Central memory CD8-positive, alpha-beta T cell (primary cell): ENCODE data around the gene IFI16.
"Not testable (repeated sequence)": the region's sequence is repeated elsewhere in the genome, so short reads cannot be mapped to it uniquely, and the experiment has no call there.

Source experiments
- ATAC-seq: fragments of 150-1000 bp; cut with Tn5 transposase; replicated peaks from 2 replicates; pipeline ENCODE4 v1.10.0; 2022; ENCODE audit warnings: mild to moderate bottlenecking, moderate FRiP score, moderate number of reproducible peaks; ENCODE audit not compliant: poor library complexity, severe bottlenecking; ENCODE audit errors: extremely low read depth
- DNase-seq, 2 donors: peaks; one replicate each; pipeline ENCODE4 v3.0.0; 2021; ENCODE audit warnings: low spot score in 2 of 2
- H3K27ac Mint-ChIP-seq: one replicate; pipeline ENCODE4 v1.8.0; 2022; ENCODE audit warnings: low read depth, mild to moderate bottlenecking, moderate library complexity, mixed read lengths
- H3K27me3 Mint-ChIP-seq: one replicate; pipeline ENCODE4 v1.8.0; 2022; ENCODE audit warnings: mixed read lengths
- H3K36me3 Mint-ChIP-seq: one replicate; pipeline ENCODE4 v1.8.0; 2022; ENCODE audit warnings: mild to moderate bottlenecking, moderate library complexity, mixed read lengths; ENCODE audit not compliant: insufficient read depth
- H3K4me1 Mint-ChIP-seq: one replicate; pipeline ENCODE4 v1.8.0; 2022; ENCODE audit warnings: mixed read lengths
- H3K4me3 Mint-ChIP-seq: one replicate; pipeline ENCODE4 v1.8.0; 2022; ENCODE audit warnings: mild to moderate bottlenecking, moderate library complexity, mixed read lengths
- H3K9me3 Mint-ChIP-seq: one replicate; pipeline ENCODE4 v1.8.0; 2022; ENCODE audit warnings: mixed read lengths

Gene IFI16

GRCh38 chr1:159040893-159041724 lies 31.4 kb downstream of the IFI16 start:
- Mint-ChIP-seq H3K27me3 (no peaks in the 10 kb centered on the region), H3K9me3 (no peaks in the 10 kb centered on the region), H3K4me1 (peaks cover 43% of the 10 kb centered on the region), H3K36me3 (peaks cover 76% of the 10 kb centered on the region), H3K27ac (peak overlapping the region; percentile 19), H3K4me3 (no peak overlapping the region)
- no peak for DNase-seq
- ATAC-seq: no peak

GRCh38 chr1:159046486-159046885 lies 36.8 kb downstream of the IFI16 start:
- peak; percentile 65 for ATAC-seq
- Mint-ChIP-seq H3K36me3 (peaks cover 74% of the 10 kb centered on the region), H3K4me3 (peak overlapping the region; percentile 41), H3K4me1 (peaks cover 34% of the 10 kb centered on the region), H3K27ac (peak overlapping the region; percentile 72)
- not testable (repeated sequence) for H3K27me3 Mint-ChIP-seq, H3K9me3 Mint-ChIP-seq, DNase-seq

- H3K27ac Mint-ChIP-seq: peak overlapping the region; percentile 84
- DNase-seq: no peak
- no peak overlapping the region for H3K4me3 Mint-ChIP-seq
- H3K27me3 Mint-ChIP-seq: no peaks in the 10 kb centered on the region
- no peaks in the 10 kb centered on the region for H3K9me3 Mint-ChIP-seq
- H3K36me3 Mint-ChIP-seq: peaks cover 83% of the 10 kb centered on the region
- H3K4me1 Mint-ChIP-seq: peaks cover 58% of the 10 kb centered on the region
- ATAC-seq: no peak
These were observed 41.7 kb downstream of the IFI16 start for GRCh38 chr1:159051436-159051835.

GRCh38 chr1:159054427-159054826 lies 44.7 kb downstream of the IFI16 start:
- Mint-ChIP-seq H3K4me1 (peaks cover 54% of the 10 kb centered on the region), H3K4me3 (no peak overlapping the region)

DNA sequence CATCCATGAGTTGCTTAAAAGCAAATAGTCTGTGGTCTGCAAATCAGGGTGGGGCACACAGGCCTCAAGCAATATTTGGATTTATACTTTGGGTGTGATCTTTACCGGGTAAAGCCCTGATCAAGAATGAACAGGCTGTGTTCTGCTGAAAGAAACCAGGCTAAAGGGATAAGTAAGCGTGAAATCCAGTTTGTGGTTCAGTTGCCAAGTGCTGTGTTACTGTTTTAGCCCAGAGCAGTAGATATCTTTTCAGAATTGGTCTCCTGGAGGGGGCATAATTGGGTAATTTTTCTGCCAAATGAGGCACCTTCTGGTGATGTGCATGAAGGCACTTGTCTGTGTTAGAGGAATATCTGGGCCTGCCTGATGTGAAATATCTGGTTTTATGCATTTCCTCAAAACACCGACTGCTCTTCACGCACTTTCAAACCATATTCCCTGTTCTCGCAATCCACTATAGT lies 45.5 kb downstream of the IFI16 start:
- peaks cover 53% of the 10 kb centered on the region for H3K4me1 Mint-ChIP-seq
- H3K27ac Mint-ChIP-seq: peak overlapping the region; percentile 73
- H3K4me3 Mint-ChIP-seq: no peak overlapping the region
- H3K27me3 Mint-ChIP-seq: no peaks in the 10 kb centered on the region
- DNase-seq (no peak), ATAC-seq (no peak)
- H3K36me3 Mint-ChIP-seq: peaks cover 60% of the 10 kb centered on the region
- no peaks in the 10 kb centered on the region for H3K9me3 Mint-ChIP-seq

More at GRCh38 chr1:159054427-159054826, 44.7 kb downstream of the IFI16 start:
- H3K27me3 Mint-ChIP-seq: no peaks in the 10 kb centered on the region
- ATAC-seq (no peak), DNase-seq (no peak)
- no peaks in the 10 kb centered on the region for H3K9me3 Mint-ChIP-seq
- H3K36me3 Mint-ChIP-seq: peaks cover 67% of the 10 kb centered on the region
- H3K27ac Mint-ChIP-seq: peak overlapping the region; percentile 4

- H3K4me1 Mint-ChIP-seq: peaks cover 48% of the 10 kb centered on the region
- peaks cover 50% of the 10 kb centered on the region for H3K36me3 Mint-ChIP-seq
- DNase-seq: no peak
These were observed 46.5 kb downstream of the IFI16 start for GRCh38 chr1:159056069-159056698.

GRCh38 chr1:159058751-159059150 lies 49.0 kb downstream of the IFI16 start:
- DNase-seq (no peak), ATAC-seq (no peak)
- peaks cover 23% of the 10 kb centered on the region for H3K4me1 Mint-ChIP-seq
- no peak overlapping the region for H3K27ac Mint-ChIP-seq
- no peak overlapping the region for H3K4me3 Mint-ChIP-seq
- no peaks in the 10 kb centered on the region for H3K27me3 Mint-ChIP-seq
- H3K36me3 Mint-ChIP-seq: peaks cover 37% of the 10 kb centered on the region
- no peaks in the 10 kb centered on the region for H3K9me3 Mint-ChIP-seq

More at GRCh38 chr1:159056069-159056698, 46.5 kb downstream of the IFI16 start:
- Mint-ChIP-seq H3K9me3 (no peaks in the 10 kb centered on the region), H3K27ac (peak overlapping the region; percentile 73), H3K27me3 (no peaks in the 10 kb centered on the region), H3K4me3 (no peak overlapping the region)
- no peak for ATAC-seq

DNA sequence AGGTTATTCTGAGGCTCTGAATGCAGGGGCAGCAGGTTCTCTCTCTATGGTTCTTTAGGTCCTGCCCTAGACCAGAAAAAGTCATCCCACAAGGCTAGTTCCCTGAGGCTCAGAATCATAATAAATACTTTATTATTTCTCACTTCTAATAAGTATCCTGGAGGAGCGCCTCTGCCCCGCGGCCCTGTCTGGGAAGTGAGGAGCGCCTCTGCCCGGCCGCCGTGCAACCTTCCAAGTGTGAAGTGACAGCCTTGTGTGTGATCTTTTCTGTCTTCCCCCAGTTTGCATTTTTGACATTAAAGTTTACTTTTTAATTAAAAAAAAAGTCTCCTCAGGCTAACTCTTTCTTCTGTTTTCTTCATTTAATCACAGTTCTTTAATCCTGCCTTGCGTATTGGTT lies 55.4 kb downstream of the IFI16 start:
- ATAC-seq: no peak
- H3K27me3 Mint-ChIP-seq: no peaks in the 10 kb centered on the region
- DNase-seq: no peak
- H3K4me3 Mint-ChIP-seq: no peak overlapping the region
- peaks cover 32% of the 10 kb centered on the region for H3K4me1 Mint-ChIP-seq
- H3K27ac Mint-ChIP-seq: peak overlapping the region; percentile 38
- H3K9me3 Mint-ChIP-seq: no peaks in the 10 kb centered on the region
- H3K36me3 Mint-ChIP-seq: peaks cover 14% of the 10 kb centered on the region

- Mint-ChIP-seq H3K4me1 (peaks cover 34% of the 10 kb centered on the region), H3K27ac (peak overlapping the region; percentile 41), H3K36me3 (peaks cover 14% of the 10 kb centered on the region), H3K9me3 (no peaks in the 10 kb centered on the region), H3K27me3 (no peaks in the 10 kb centered on the region), H3K4me3 (no peak overlapping the region)
- no peak for ATAC-seq
- DNase-seq: no peak
These were observed 56.4 kb downstream of the IFI16 start for GRCh38 chr1:159066108-159066507.

GRCh38 chr1:159067699-159068621 lies 58.3 kb downstream of the IFI16 start:
- Mint-ChIP-seq H3K27ac (peak overlapping the region; percentile 98), H3K9me3 (no peaks in the 10 kb centered on the region), H3K4me3 (peak overlapping the region; percentile 64), H3K27me3 (no peaks in the 10 kb centered on the region), H3K36me3 (peaks cover 8% of the 10 kb centered on the region), H3K4me1 (peaks cover 38% of the 10 kb centered on the region)
- peak; percentile 73 for ATAC-seq
- no peak for DNase-seq

- DNase-seq: no peak
- no peaks in the 10 kb centered on the region for H3K9me3 Mint-ChIP-seq
- no peaks in the 10 kb centered on the region for H3K27me3 Mint-ChIP-seq
- H3K4me1 Mint-ChIP-seq: peaks cover 38% of the 10 kb centered on the region
- peak overlapping the region; percentile 98 for H3K27ac Mint-ChIP-seq
- no peak for ATAC-seq
- H3K4me3 Mint-ChIP-seq: no peak overlapping the region
- H3K36me3 Mint-ChIP-seq: peaks cover 3% of the 10 kb centered on the region
These were observed 59.2 kb downstream of the IFI16 start for GRCh38 chr1:159068886-159069285.

DNA sequence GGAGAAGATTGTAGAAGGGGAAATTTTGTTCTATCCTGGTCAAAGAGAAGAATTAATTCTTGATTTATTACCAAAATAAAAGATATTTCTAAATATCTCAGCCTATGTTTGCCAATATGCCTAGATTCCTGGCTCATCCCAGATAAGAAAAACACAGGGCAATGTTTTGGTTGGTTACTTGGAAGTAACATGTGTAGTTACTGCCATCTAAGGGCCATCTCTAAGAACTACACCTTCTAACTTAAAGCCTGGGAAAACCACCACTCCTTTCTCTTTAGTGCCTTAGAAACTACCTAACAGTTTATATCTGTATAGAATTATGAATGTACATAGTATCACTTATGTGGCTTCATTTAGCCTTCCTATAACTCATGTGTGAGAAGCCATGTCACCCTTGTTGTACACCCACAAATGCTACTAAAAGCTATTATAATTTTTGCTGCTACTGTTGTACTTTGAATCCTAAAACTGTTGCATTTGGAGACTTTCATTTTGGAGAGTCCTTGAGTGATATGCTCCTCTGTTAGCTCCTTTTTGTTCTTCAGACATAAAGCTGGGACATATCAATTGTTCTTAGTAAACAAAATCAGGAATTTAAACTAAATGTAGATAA lies 62.4 kb downstream of the IFI16 start:
- Mint-ChIP-seq H3K4me3 (no peak overlapping the region), H3K36me3 (peaks cover 10% of the 10 kb centered on the region), H3K27me3 (no peaks in the 10 kb centered on the region), H3K4me1 (peaks cover 51% of the 10 kb centered on the region), H3K9me3 (no peaks in the 10 kb centered on the region), H3K27ac (peak overlapping the region; percentile 74)
- no peak for ATAC-seq
- no peak for DNase-seq
